ENCODE measurements around the gene PHC1. TPM values are rescaled to one million over a fixed set of nuclear protein-coding genes. Genes with fewer than 3 reads are reported as not detected.

Gene PHC1
- 11.7 TPM for polyA plus RNA-seq (2012; ENCODE audit: missing spikeins)

GRCh38 chr12:8914033-8914715 lies at the start of gene PHC1:
PHC1 (plus strand) TSS chr12:8914509; CDS start chr12:8917678, 3,169 bp downstream.
- FAIRE-seq (peak; percentile 95), DNase-seq (ENCODE audit: insufficient read length) (peak; percentile 63)

GRCh38 chr12:8866429-8866828 lies 47.9 kb upstream of the PHC1 start:
- no peak for TF ChIP-seq POLR2A (IDR thresholded peaks at IDR 0.05; ENCODE audit: low read depth, low read length)
- TF ChIP-seq TAF1 (IDR thresholded peaks at IDR 0.05; ENCODE audit: borderline replicate concordance, low read depth, low read length) = no peak
- no peak for TF ChIP-seq POLR2AphosphoS5 (IDR thresholded peaks at IDR 0.05; ENCODE audit: low read depth, low read length)
- DNase-seq (ENCODE audit: insufficient read length) (no peak), FAIRE-seq (no peak)

- no peak for DNase-seq (ENCODE audit: insufficient read length)
- peak; percentile 42 for FAIRE-seq
- TF ChIP-seq TAF1 (IDR thresholded peaks at IDR 0.05; ENCODE audit: borderline replicate concordance, low read depth, low read length) = no peak
- TF ChIP-seq POLR2AphosphoS5 (IDR thresholded peaks at IDR 0.05; ENCODE audit: low read depth, low read length) = no peak
- TF ChIP-seq POLR2A (IDR thresholded peaks at IDR 0.05; ENCODE audit: low read depth, low read length) = no peak
Observed at GRCh38 chr12:8867009-8867408, 47.3 kb upstream of the PHC1 start.

GRCh38 chr12:8867786-8868185 lies 46.5 kb upstream of the PHC1 start:
- FAIRE-seq = no peak
- DNase-seq (ENCODE audit: insufficient read length) = no peak
- TF ChIP-seq POLR2AphosphoS5 (IDR thresholded peaks at IDR 0.05; ENCODE audit: low read depth, low read length) = no peak
- no peak for TF ChIP-seq TAF1 (IDR thresholded peaks at IDR 0.05; ENCODE audit: borderline replicate concordance, low read depth, low read length)
- TF ChIP-seq POLR2A (IDR thresholded peaks at IDR 0.05; ENCODE audit: low read depth, low read length) = no peak

GRCh38 chr12:8870586-8870985 lies 43.7 kb upstream of the PHC1 start:
- TF ChIP-seq TAF1 (IDR thresholded peaks at IDR 0.05; ENCODE audit: borderline replicate concordance, low read depth, low read length) (no peak), POLR2A (IDR thresholded peaks at IDR 0.05; ENCODE audit: low read depth, low read length) (no peak), POLR2AphosphoS5 (IDR thresholded peaks at IDR 0.05; ENCODE audit: low read depth, low read length) (no peak)
- FAIRE-seq (no peak), DNase-seq (ENCODE audit: insufficient read length) (no peak)

GRCh38 chr12:8871068-8871467 lies 43.2 kb upstream of the PHC1 start:
- FAIRE-seq = no peak

GRCh38 chr12:8876887-8877286 lies 37.4 kb upstream of the PHC1 start:
- FAIRE-seq (no peak), DNase-seq (ENCODE audit: insufficient read length) (no peak)
- TF ChIP-seq POLR2AphosphoS5 (IDR thresholded peaks at IDR 0.05; ENCODE audit: low read depth, low read length) (no peak), POLR2A (IDR thresholded peaks at IDR 0.05; ENCODE audit: low read depth, low read length) (no peak), TAF1 (IDR thresholded peaks at IDR 0.05; ENCODE audit: borderline replicate concordance, low read depth, low read length) (no peak)

More at GRCh38 chr12:8871068-8871467, 43.2 kb upstream of the PHC1 start:
- no peak for DNase-seq (ENCODE audit: insufficient read length)
- TF ChIP-seq POLR2AphosphoS5 (IDR thresholded peaks at IDR 0.05; ENCODE audit: low read depth, low read length) (no peak), TAF1 (IDR thresholded peaks at IDR 0.05; ENCODE audit: borderline replicate concordance, low read depth, low read length) (no peak), POLR2A (IDR thresholded peaks at IDR 0.05; ENCODE audit: low read depth, low read length) (no peak)

- DNase-seq (ENCODE audit: insufficient read length) (no peak), FAIRE-seq (no peak)
- TF ChIP-seq TAF1 (IDR thresholded peaks at IDR 0.05; ENCODE audit: borderline replicate concordance, low read depth, low read length) (no peak), POLR2A (IDR thresholded peaks at IDR 0.05; ENCODE audit: low read depth, low read length) (no peak), POLR2AphosphoS5 (IDR thresholded peaks at IDR 0.05; ENCODE audit: low read depth, low read length) (no peak)
Observed at GRCh38 chr12:8886502-8887284, 27.6 kb upstream of the PHC1 start.

- TF ChIP-seq POLR2AphosphoS5 (IDR thresholded peaks at IDR 0.05; ENCODE audit: low read depth, low read length) = no peak
- no peak for TF ChIP-seq TAF1 (IDR thresholded peaks at IDR 0.05; ENCODE audit: borderline replicate concordance, low read depth, low read length)
- no peak for TF ChIP-seq POLR2A (IDR thresholded peaks at IDR 0.05; ENCODE audit: low read depth, low read length)
- DNase-seq (ENCODE audit: insufficient read length) (no peak), FAIRE-seq (no peak)
Observed at GRCh38 chr12:8887285-8887715, 27.0 kb upstream of the PHC1 start.

GRCh38 chr12:8890313-8891085 lies 23.8 kb upstream of the PHC1 start:
- DNase-seq (ENCODE audit: insufficient read length) (peak; percentile 37), FAIRE-seq (peak; percentile 91)
- TF ChIP-seq POLR2A (IDR thresholded peaks at IDR 0.05; ENCODE audit: low read depth, low read length) = no peak
- TF ChIP-seq TAF1 (IDR thresholded peaks at IDR 0.05; ENCODE audit: borderline replicate concordance, low read depth, low read length) = no peak
- no peak for TF ChIP-seq POLR2AphosphoS5 (IDR thresholded peaks at IDR 0.05; ENCODE audit: low read depth, low read length)

GRCh38 chr12:8891976-8892375 lies 22.3 kb upstream of the PHC1 start:
- FAIRE-seq (no peak), DNase-seq (ENCODE audit: insufficient read length) (no peak)
- TF ChIP-seq POLR2AphosphoS5 (IDR thresholded peaks at IDR 0.05; ENCODE audit: low read depth, low read length) = no peak
- TF ChIP-seq TAF1 (IDR thresholded peaks at IDR 0.05; ENCODE audit: borderline replicate concordance, low read depth, low read length) = no peak
- TF ChIP-seq POLR2A (IDR thresholded peaks at IDR 0.05; ENCODE audit: low read depth, low read length) = no peak
